CD14-positive monocyte (primary cell): ENCODE results near the gene PNMA1. TPM values are rescaled to one million over a fixed set of nuclear protein-coding genes. Genes with fewer than 3 reads are reported as not detected.

ENCODE experiments used
- DNase-seq, 3 donors: peaks; one replicate each; pipeline ENCODE4 v3.0.0-alpha.2; 2011 to 2022
- H2AFZ ChIP-seq: 2 replicates; pipeline ENCODE4 v1.6.0; 2012; ENCODE audit warnings: mild to moderate bottlenecking, low read depth, low read length, inconsistent platforms; ENCODE audit not compliant: insufficient read depth, poor library complexity, severe bottlenecking
- H3K27ac ChIP-seq, 2 donors: 1 replicate in 1 of 2; 2 replicates in 1 of 2; pipeline ENCODE4 v1.5.1; 2012 to 2013; ENCODE audit warnings: low read length in 2 of 2, control low read depth in 1 of 2, inconsistent platforms in 1 of 2, low read depth in 1 of 2, mild to moderate bottlenecking in 1 of 2
- H3K27me3 ChIP-seq, 2 donors: one replicate each; pipeline versions ENCODE4 v1.6.0 to v1.6.1; 2011 to 2013; ENCODE audit warnings: low read length in 2 of 2; ENCODE audit not compliant: control insufficient read depth in 2 of 2, insufficient read depth in 2 of 2
- H3K36me3 ChIP-seq, 2 donors: replicated peaks in 1 of 2; 1 replicate in 1 of 2; 2 replicates in 1 of 2; pipeline versions ENCODE4 v1.5.1 to v1.6.1; 2012 to 2013; ENCODE audit warnings: low read length in 2 of 2, control low read depth in 1 of 2, inconsistent platforms in 1 of 2, mild to moderate bottlenecking in 1 of 2; ENCODE audit not compliant: insufficient read depth in 2 of 2, control insufficient read depth in 1 of 2
- H3K4me1 ChIP-seq, 2 donors: 1 replicate in 1 of 2; 2 replicates in 1 of 2; pipeline versions ENCODE4 v1.5.1 to v1.6.1; 2012 to 2013; ENCODE audit warnings: low read length in 2 of 2, control low read depth in 1 of 2, inconsistent platforms in 1 of 2, mild to moderate bottlenecking in 1 of 2, moderate library complexity in 1 of 2; ENCODE audit not compliant: insufficient read depth in 2 of 2, control insufficient read depth in 1 of 2
- H3K4me2 ChIP-seq: replicated peaks from 2 replicates; pipeline ENCODE3; 2012; ENCODE audit warnings: low read length, moderate library complexity, mild to moderate bottlenecking; ENCODE audit not compliant: poor library complexity, severe bottlenecking; ENCODE audit errors: extremely low read depth
- H3K4me3 ChIP-seq, 3 experiments: fragments of 200-600 bp in 1 of 3; sonication (generic) in 1 of 3; replicated peaks in 1 of 3; 1 replicate in 2 of 3; 2 replicates in 1 of 3; pipeline ENCODE4 v1.5.1; 2011 to 2013; ENCODE audit warnings: low read length in 3 of 3, mild to moderate bottlenecking in 3 of 3, control low read depth in 2 of 3, low read depth in 2 of 3, inconsistent platforms in 1 of 3, moderate library complexity in 1 of 3
- H3K79me2 ChIP-seq: 2 replicates; pipeline ENCODE4 v1.6.0; 2012; ENCODE audit warnings: mild to moderate bottlenecking, control low read depth, inconsistent platforms, low read length, moderate library complexity; ENCODE audit not compliant: insufficient read depth
- H3K9ac ChIP-seq: 2 replicates; pipeline ENCODE4 v1.6.0; 2017; ENCODE audit warnings: low read length, mild to moderate bottlenecking; ENCODE audit not compliant: insufficient read depth, poor library complexity, severe bottlenecking
- H3K9me3 ChIP-seq, 2 donors: replicated peaks in 1 of 2; 1 replicate in 1 of 2; 2 replicates in 1 of 2; pipeline versions ENCODE4 v1.5.1 to v1.6.1; 2012 to 2013; ENCODE audit warnings: low read length in 2 of 2, control low read depth in 1 of 2; ENCODE audit not compliant: control insufficient read depth in 1 of 2, insufficient read depth in 1 of 2
- H4K20me1 ChIP-seq: 2 replicates; pipeline ENCODE4 v1.6.0; 2012; ENCODE audit warnings: mild to moderate bottlenecking, low read length, control low read depth, moderate library complexity; ENCODE audit not compliant: insufficient read depth
- H3K27ac Mint-ChIP-seq, 7 donors: one replicate each; pipeline ENCODE4 v1.8.0; 2020; ENCODE audit warnings: mild to moderate bottlenecking in 7 of 7, mixed read lengths in 7 of 7, moderate library complexity in 6 of 7, inconsistent platforms in 2 of 7
- H3K27me3 Mint-ChIP-seq, 3 donors: one replicate each; pipeline ENCODE4 v1.8.0; 2021 to 2022; ENCODE audit warnings: low read depth in 3 of 3, mild to moderate bottlenecking in 3 of 3, mixed read lengths in 3 of 3, moderate library complexity in 3 of 3, inconsistent platforms in 1 of 3
- H3K36me3 Mint-ChIP-seq, 2 donors: one replicate each; pipeline ENCODE4 v1.8.0; 2020; ENCODE audit warnings: mixed read lengths in 2 of 2, inconsistent platforms in 1 of 2, mild to moderate bottlenecking in 1 of 2
- H3K4me1 Mint-ChIP-seq: one replicate; pipeline ENCODE4 v1.8.0; 2020; ENCODE audit warnings: mild to moderate bottlenecking, mixed read lengths
- H3K4me3 Mint-ChIP-seq, 2 donors: one replicate each; pipeline ENCODE4 v1.8.0; 2020; ENCODE audit warnings: mild to moderate bottlenecking in 2 of 2, mixed read lengths in 2 of 2, moderate library complexity in 1 of 2
- H3K9me3 Mint-ChIP-seq, 7 donors: one replicate each; pipeline ENCODE4 v1.8.0; 2020 to 2022; ENCODE audit warnings: mixed read lengths in 7 of 7, mild to moderate bottlenecking in 6 of 7, moderate library complexity in 6 of 7, inconsistent platforms in 2 of 7
- WGBS: methylation state at CpG from one replicate; pipeline ENCODE4 v1.1.5; 2013; ENCODE audit warnings: missing lambda C conversion rate; ENCODE audit not compliant: insufficient coverage; 5-methylcytosine and 5-hydroxymethylcytosine counted together
- intact Hi-C, 2 donors: fragments of 100-400 bp; cut with micrococcal nuclease; formaldehyde crosslinking; loops; one replicate each; pipeline versions ENCODE4 v1.15.0 to v1.15.1; 2023
- polyA plus RNA-seq, 3 donors: library from polyadenylated mRNA; depleted of rRNA in 1 of 3; unstranded in 2 of 3; stranded (reverse) in 1 of 3; fragments of 300-500 nt in 2 of 3; fragments of >200 nt in 1 of 3; fragmentation: Illumina TruSeq in 2 of 3; gene quantifications; 1 replicate in 2 of 3; 2 replicates in 1 of 3; pipeline ENCODE4 v1.2.3, GENCODE V29; 2012 to 2021
- TF ChIP-seq, protein P1 (sequence below): fragments of 200-600 bp; IDR thresholded peaks from one replicate; pipeline ENCODE4 v1.8.0; 2022; ENCODE audit warnings: antibody characterized with exemption, mild to moderate bottlenecking

The PNMA1 gene
- polyA plus RNA-seq, 3 donors, result 2.4 to 6.4 (median 4.4) TPM

DNA sequence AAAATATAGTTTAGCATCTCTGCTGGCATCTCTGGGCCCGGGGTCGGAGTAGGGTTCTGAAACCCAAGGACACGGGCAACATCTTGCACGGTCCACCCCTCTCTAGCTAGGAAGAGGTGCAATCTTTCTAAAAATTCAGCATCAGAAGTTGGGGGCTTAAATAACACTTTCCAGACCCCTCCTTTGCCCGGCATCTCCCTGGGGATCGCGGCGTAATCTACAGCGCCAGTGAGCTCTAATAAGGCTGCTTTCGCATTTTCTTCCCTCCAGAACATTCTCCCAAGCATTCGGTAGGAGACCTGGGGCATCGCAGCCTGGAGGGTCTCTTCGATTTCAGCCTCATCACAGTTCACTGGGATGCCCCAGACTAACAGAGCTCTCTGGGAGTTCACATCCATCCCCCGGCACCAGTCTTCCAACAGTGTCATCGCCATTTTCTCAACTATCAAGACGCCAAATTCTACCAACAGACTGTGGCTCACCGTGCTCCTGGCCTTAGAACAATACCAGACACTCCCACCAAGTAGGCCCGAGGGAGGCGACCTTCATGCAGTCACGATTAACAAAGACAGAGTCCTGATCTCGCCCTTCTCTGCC lies 880 bp downstream of the PNMA1 start:
- Mint-ChIP-seq H3K27ac (peak overlapping the region in 5 of 7 donors; percentile 54 to 80 (median 65)), H3K36me3 (peaks cover 25 to 40% of the 10 kb centered on the region in 2 donors), H3K4me1 (peaks cover 24% of the 10 kb centered on the region), H3K4me3 (peak overlapping the region; percentile 94 to 98), H3K27me3 (peaks cover 18% of the 10 kb centered on the region in 3 donors), H3K9me3 (peaks cover 0 to 5% (median 3%) of the 10 kb centered on the region in 7 donors)
- Histone ChIP-seq H2AFZ (peak overlapping the region; percentile 95), H4K20me1 (peaks cover 50% of the 10 kb centered on the region), H3K4me2 (peak overlapping the region; percentile 98), H3K9ac (peak overlapping the region; percentile 62), H3K9me3 (no peaks in the 10 kb centered on the region), H3K79me2 (no peaks in the 10 kb centered on the region), H3K27me3 (peaks cover 9 to 23% of the 10 kb centered on the region in 2 donors), H3K36me3 (peaks cover 22 to 30% of the 10 kb centered on the region in 2 donors), H3K4me1 (peaks cover 21 to 31% of the 10 kb centered on the region in 2 donors), H3K27ac (peak overlapping the region in 1 of 2 donors; percentile 5), H3K4me3 (peak overlapping the region; percentile 58 to 84 (median 72))
- DNase-seq, result no peak
- TF ChIP-seq, protein P1, sequence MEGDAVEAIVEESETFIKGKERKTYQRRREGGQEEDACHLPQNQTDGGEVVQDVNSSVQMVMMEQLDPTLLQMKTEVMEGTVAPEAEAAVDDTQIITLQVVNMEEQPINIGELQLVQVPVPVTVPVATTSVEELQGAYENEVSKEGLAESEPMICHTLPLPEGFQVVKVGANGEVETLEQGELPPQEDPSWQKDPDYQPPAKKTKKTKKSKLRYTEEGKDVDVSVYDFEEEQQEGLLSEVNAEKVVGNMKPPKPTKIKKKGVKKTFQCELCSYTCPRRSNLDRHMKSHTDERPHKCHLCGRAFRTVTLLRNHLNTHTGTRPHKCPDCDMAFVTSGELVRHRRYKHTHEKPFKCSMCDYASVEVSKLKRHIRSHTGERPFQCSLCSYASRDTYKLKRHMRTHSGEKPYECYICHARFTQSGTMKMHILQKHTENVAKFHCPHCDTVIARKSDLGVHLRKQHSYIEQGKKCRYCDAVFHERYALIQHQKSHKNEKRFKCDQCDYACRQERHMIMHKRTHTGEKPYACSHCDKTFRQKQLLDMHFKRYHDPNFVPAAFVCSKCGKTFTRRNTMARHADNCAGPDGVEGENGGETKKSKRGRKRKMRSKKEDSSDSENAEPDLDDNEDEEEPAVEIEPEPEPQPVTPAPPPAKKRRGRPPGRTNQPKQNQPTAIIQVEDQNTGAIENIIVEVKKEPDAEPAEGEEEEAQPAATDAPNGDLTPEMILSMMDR, result no peak
- WGBS, result 2% methylated on average over 21 of the region's 21 CpGs
- intact Hi-C loops, result no loop called here

DNA sequence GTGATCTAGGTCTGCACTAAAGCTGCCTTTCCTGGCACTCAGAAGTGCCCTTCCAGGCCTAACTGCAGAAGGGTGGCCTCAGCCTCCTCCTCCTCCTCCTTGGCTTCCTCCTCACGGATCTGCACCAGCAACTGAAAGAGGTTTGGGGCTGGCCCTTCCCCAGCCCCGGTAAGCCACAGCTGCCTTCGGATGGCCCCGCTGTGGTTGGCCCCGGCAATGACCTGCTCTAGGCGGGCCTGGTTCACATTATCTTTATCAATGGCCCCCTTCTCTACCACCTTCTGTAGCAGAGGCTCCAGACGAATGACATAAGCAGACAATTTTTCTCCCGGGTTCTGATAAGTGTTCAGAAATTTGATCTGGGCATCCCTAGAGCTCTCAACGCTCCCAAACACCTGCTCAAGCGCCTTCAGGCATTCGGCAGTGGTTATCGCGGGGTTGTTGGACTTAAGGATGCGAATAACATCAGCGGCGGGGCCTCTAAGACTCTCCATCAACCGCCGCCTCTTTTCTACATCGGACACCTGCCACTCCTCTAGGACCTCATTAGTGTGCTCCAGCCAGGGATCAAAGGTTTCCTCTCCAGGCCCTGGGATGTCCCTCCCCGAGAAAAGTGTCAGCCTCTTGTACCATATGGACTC lies 1.5 kb downstream of the PNMA1 start:
- peak overlapping the region; percentile 95 for H2AFZ ChIP-seq
- H3K4me3 ChIP-seq, result peak overlapping the region; percentile 58 to 84 (median 72)
- H3K79me2 ChIP-seq, result no peaks in the 10 kb centered on the region
- peaks cover 21 to 31% of the 10 kb centered on the region in 2 donors for H3K4me1 ChIP-seq
- peak overlapping the region in 4 of 7 donors; percentile 38 to 69 (median 58) for H3K27ac Mint-ChIP-seq
- TF ChIP-seq, protein P1, result no peak
- H3K27me3 ChIP-seq, result peaks cover 9 to 23% of the 10 kb centered on the region in 2 donors
- H3K27me3 Mint-ChIP-seq, result peaks cover 18% of the 10 kb centered on the region in 3 donors
- peaks cover 16 to 23% of the 10 kb centered on the region in 2 donors for H3K36me3 ChIP-seq
- intact Hi-C loops, result no loop called here
- peak in 1 of 3 donors; percentile 19 for DNase-seq
- peaks cover 24% of the 10 kb centered on the region for H3K4me1 Mint-ChIP-seq
- H3K4me3 Mint-ChIP-seq, result peak overlapping the region; percentile 94 to 98
- H3K9me3 Mint-ChIP-seq, result peaks cover 0 to 5% (median 3%) of the 10 kb centered on the region in 7 donors
- peak overlapping the region; percentile 62 for H3K9ac ChIP-seq
- H3K4me2 ChIP-seq, result peak overlapping the region; percentile 98
- peaks cover 44% of the 10 kb centered on the region for H4K20me1 ChIP-seq
- no peak overlapping the region for H3K27ac ChIP-seq
- H3K36me3 Mint-ChIP-seq, result peaks cover 18 to 34% of the 10 kb centered on the region in 2 donors
- 4% methylated on average over 14 of the region's 20 CpGs for WGBS
- no peaks in the 10 kb centered on the region for H3K9me3 ChIP-seq
